ENCODE measurements around the gene RBM4B.
"Not testable (repeated sequence)": the region's sequence is repeated elsewhere in the genome, so short reads cannot be mapped to it uniquely, and the experiment has no call there.

RBM4B gene

GRCh38 chr11:66677599-66678375 lies at the start of gene RBM4B:
TSS of gene RBM4B (minus strand) at chr11:66677887. CDS start at chr11:66677079, 808 bp downstream.
- FAIRE-seq = no peak

GRCh38 chr11:66725647-66726046 lies 48.0 kb upstream of the RBM4B start:
- no peak for FAIRE-seq

- FAIRE-seq = no peak
Observed at GRCh38 chr11:66725114-66725513, 47.4 kb upstream of the RBM4B start.

GRCh38 chr11:66724167-66724566 lies 46.5 kb upstream of the RBM4B start:
- not testable (repeated sequence) for FAIRE-seq

GRCh38 chr11:66723693-66724092 lies 46.0 kb upstream of the RBM4B start:
- no peak for FAIRE-seq

- FAIRE-seq = no peak
Observed at GRCh38 chr11:66722745-66723651, 45.3 kb upstream of the RBM4B start.

- no peak for FAIRE-seq
Observed at GRCh38 chr11:66721939-66722338, 44.3 kb upstream of the RBM4B start.

- FAIRE-seq = no peak
Observed at GRCh38 chr11:66720899-66721470, 43.3 kb upstream of the RBM4B start.

GRCh38 chr11:66720223-66720898 lies 42.7 kb upstream of the RBM4B start:
- no peak for FAIRE-seq

GRCh38 chr11:66719111-66719872 lies 41.6 kb upstream of the RBM4B start:
- FAIRE-seq = no peak

GRCh38 chr11:66718320-66718971 lies 40.8 kb upstream of the RBM4B start:
- no peak for FAIRE-seq

- no peak for FAIRE-seq
Observed at GRCh38 chr11:66717925-66718319, 40.2 kb upstream of the RBM4B start.

GRCh38 chr11:66716996-66717395 lies 39.3 kb upstream of the RBM4B start:
- FAIRE-seq = no peak

GRCh38 chr11:66715346-66716085 lies 37.8 kb upstream of the RBM4B start:
- FAIRE-seq = no peak

GRCh38 chr11:66713746-66714480 lies 36.2 kb upstream of the RBM4B start:
- FAIRE-seq = no peak

GRCh38 chr11:66710384-66710930 lies 32.8 kb upstream of the RBM4B start:
- no peak for FAIRE-seq

GRCh38 chr11:66708701-66709100 lies 31.0 kb upstream of the RBM4B start:
- FAIRE-seq = no peak

- no peak for FAIRE-seq
Observed at GRCh38 chr11:66708094-66708493, 30.4 kb upstream of the RBM4B start.

GRCh38 chr11:66707486-66707885 lies 29.8 kb upstream of the RBM4B start:
- FAIRE-seq = no peak

GRCh38 chr11:66706989-66707388 lies 29.3 kb upstream of the RBM4B start:
- FAIRE-seq = no peak
